AG04450 (cell line): ENCODE results near the gene LRRC71. TPM values are rescaled to one million over a fixed set of nuclear protein-coding genes. Genes with fewer than 3 reads are reported as not detected.

Source experiments
- CTCF ChIA-PET: fragments of 300-600, 350-600 bp; formaldehyde crosslinking; extraction: SDS; loops from one replicate; lab custom pipeline; 2022; ENCODE audit warnings: antibody characterized with exemption, inconsistent platforms; lab: Charles Lee
- POLR2A ChIA-PET: fragments of 350-600 bp; formaldehyde crosslinking; extraction: SDS; loops from one replicate; lab custom pipeline; 2021; ENCODE audit warnings: antibody characterized with exemption, inconsistent platforms; lab: Yijun Ruan, JAX
- DNase-seq: peaks from one replicate; pipeline ENCODE4 v3.0.0-alpha.2; 2011; ENCODE audit warnings: low read depth, low spot score
- H3K27ac ChIP-seq: one replicate; pipeline ENCODE4 v1.5.1; 2012; ENCODE audit warnings: low read depth, low read length, control low read depth
- H3K27me3 ChIP-seq: one replicate; pipeline ENCODE4 v1.6.0; 2012; ENCODE audit warnings: low read length; ENCODE audit not compliant: control insufficient read depth, insufficient read depth
- H3K4me3 ChIP-seq: 2 replicates; pipeline ENCODE4 v1.5.1; 2011; ENCODE audit warnings: mild to moderate bottlenecking, low read depth, low read length, control low read depth
- H3K9me3 ChIP-seq: 2 replicates; pipeline ENCODE4 v1.5.1; 2012; ENCODE audit warnings: low read length; ENCODE audit not compliant: control insufficient read depth, insufficient read depth
- polyA plus RNA-seq: library from polyadenylated mRNA; depleted of rRNA; stranded (reverse); fragments of >200 nt; gene quantifications from 2 replicates; pipeline ENCODE4 v1.2.3, GENCODE V29; 2011
- TF ChIP-seq, protein P1 (sequence below): IDR thresholded peaks from 2 replicates; pipeline ENCODE4 v1.5.1; 2011; ENCODE audit warnings: low read depth, low read length, control low read depth, inconsistent platforms

Gene LRRC71
- polyA plus RNA-seq, 1 experiment: not detected

DNA sequence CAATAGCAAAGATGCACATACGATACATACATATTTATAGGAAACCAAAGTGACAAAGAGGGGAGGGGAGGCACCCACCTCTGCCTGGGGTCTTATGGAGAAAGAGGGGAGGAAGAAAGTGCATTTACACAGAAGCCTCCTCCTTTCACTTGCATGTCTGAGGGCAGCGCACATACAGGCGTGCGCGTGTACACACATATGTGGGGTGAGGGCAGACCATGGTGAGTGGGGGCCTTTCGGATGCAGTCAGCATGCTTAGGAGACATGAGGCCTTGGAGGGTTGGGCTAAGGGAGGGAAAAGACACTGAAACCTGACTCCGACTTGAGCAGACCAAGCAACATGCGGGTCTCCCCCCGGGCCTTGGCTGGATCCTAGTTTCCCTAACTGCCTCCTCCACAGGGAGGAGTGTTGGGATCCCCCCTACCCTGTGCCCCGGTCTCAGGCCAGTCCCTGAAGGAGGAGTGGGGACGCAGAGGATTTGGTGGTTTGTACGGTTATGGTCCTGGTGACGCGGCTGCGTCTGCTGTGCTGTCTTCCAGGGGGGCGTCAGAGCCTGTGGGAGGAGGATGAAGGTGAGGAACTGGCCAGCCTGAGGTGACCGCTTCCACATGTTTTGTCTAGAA lies 15.2 kb downstream of the LRRC71 start:
- no peak overlapping the region for H3K4me3 ChIP-seq
- POLR2A ChIA-PET: no interaction called here
- no peak for DNase-seq
- H3K9me3 ChIP-seq: no peaks in the 10 kb centered on the region
- no peak overlapping the region for H3K27ac ChIP-seq
- CTCF ChIA-PET: interaction anchor here (0.5 to 1.7 kb wide), 4 partner anchors 8 to 246 kb away, joined by 3 to 6 read pairs (median 4); no protein-coding TSS in a partner anchor
- TF ChIP-seq, protein P1, sequence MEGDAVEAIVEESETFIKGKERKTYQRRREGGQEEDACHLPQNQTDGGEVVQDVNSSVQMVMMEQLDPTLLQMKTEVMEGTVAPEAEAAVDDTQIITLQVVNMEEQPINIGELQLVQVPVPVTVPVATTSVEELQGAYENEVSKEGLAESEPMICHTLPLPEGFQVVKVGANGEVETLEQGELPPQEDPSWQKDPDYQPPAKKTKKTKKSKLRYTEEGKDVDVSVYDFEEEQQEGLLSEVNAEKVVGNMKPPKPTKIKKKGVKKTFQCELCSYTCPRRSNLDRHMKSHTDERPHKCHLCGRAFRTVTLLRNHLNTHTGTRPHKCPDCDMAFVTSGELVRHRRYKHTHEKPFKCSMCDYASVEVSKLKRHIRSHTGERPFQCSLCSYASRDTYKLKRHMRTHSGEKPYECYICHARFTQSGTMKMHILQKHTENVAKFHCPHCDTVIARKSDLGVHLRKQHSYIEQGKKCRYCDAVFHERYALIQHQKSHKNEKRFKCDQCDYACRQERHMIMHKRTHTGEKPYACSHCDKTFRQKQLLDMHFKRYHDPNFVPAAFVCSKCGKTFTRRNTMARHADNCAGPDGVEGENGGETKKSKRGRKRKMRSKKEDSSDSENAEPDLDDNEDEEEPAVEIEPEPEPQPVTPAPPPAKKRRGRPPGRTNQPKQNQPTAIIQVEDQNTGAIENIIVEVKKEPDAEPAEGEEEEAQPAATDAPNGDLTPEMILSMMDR: no peak
- no peaks in the 10 kb centered on the region for H3K27me3 ChIP-seq

DNA sequence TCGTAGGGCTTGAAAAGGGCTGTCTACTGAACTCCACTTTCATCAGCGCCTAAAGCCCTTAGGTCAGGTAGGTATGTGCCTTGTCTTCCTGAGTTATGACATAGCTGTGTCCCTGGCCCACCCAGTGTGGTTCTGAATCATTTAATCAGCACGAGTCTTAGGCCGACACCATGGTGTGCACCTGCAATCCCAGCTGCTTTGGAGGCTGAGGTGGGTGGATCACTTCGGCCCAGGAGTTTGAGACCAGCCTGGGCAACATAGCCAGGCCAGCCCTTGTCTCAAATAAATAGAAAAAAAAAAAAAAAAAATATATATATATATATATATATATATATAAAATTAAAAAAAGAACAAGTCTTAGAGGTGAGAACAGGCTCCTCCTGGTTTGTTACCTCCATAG lies 15.8 kb downstream of the LRRC71 start:
- POLR2A ChIA-PET: interaction anchor here (0.6 kb wide), 1 partner anchor 17 kb away, joined by 3 read pairs; no protein-coding TSS in a partner anchor
- TF ChIP-seq, protein P1: no peak
- Histone ChIP-seq H3K4me3 (no peak overlapping the region), H3K9me3 (no peaks in the 10 kb centered on the region), H3K27me3 (no peaks in the 10 kb centered on the region), H3K27ac (no peak overlapping the region)
- DNase-seq: no peak
- CTCF ChIA-PET: interaction anchor here (0.5 to 1.7 kb wide), 4 partner anchors 8 to 247 kb away, joined by 3 to 6 read pairs (median 5); no protein-coding TSS in a partner anchor

DNA sequence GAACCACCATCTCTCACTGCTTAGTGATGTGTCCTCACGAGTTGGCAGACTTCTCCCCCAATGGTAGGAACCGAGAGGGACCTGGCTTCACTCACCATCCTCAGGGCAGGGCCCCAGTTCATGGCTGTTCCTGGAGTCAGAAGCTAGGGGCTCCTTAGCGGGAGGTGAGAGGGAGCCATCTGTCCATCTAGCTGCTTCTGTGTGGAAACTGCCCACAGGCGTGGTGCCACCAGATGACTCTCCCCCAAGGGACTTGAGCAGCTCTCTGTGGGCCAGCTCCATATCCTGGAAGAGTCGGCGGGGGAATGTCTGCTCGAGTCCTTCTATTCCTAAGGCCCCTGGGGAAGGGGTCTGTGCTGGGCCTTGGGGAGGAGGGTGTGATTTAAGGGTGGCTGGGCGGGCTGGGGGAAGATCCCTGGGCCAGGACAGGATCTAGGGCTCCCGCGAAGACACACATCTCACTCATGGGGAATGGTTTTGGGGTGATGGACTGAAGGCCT lies 16.3 kb downstream of the LRRC71 start:
- H3K27me3 ChIP-seq: no peaks in the 10 kb centered on the region
- no peak overlapping the region for H3K4me3 ChIP-seq
- POLR2A ChIA-PET: interaction anchor here (0.6 kb wide), 1 partner anchor 18 kb away, joined by 3 read pairs; no protein-coding TSS in a partner anchor
- CTCF ChIA-PET: interaction anchor here (1.1 to 1.7 kb wide), 2 partner anchors 9 to 17 kb away, joined by 5 read pairs; no protein-coding TSS in a partner anchor
- TF ChIP-seq, protein P1: no peak
- no peaks in the 10 kb centered on the region for H3K9me3 ChIP-seq
- H3K27ac ChIP-seq: no peak overlapping the region
- DNase-seq: no peak

DNA sequence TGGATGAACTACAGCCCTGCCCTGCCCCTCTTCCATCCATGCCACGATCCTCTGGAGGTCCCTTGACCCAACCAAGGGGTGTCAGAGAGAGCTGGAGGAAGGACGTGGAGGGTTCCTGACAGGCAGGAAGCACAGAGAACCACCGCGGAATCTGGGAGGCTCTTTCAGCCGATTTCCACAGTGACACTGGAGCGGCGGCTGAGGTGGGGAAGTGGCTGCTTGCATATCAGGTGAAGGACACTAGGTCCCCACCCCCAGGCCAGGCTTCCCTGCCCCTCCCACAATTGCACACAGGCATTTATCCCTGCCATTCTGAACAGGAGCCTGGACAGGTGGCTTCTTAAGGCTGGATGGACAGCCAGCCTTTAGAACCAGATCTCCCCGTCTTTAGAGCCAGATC lies 17.5 kb downstream of the LRRC71 start:
- Histone ChIP-seq H3K9me3 (no peaks in the 10 kb centered on the region), H3K27ac (no peak overlapping the region), H3K4me3 (no peak overlapping the region), H3K27me3 (no peaks in the 10 kb centered on the region)
- TF ChIP-seq, protein P1: no peak
- ChIA-PET POLR2A (no interaction called here), CTCF (interaction anchor here (0.7 kb wide), 1 partner anchor 16 kb away, joined by 3 read pairs; no protein-coding TSS in a partner anchor)
- no peak for DNase-seq

DNA sequence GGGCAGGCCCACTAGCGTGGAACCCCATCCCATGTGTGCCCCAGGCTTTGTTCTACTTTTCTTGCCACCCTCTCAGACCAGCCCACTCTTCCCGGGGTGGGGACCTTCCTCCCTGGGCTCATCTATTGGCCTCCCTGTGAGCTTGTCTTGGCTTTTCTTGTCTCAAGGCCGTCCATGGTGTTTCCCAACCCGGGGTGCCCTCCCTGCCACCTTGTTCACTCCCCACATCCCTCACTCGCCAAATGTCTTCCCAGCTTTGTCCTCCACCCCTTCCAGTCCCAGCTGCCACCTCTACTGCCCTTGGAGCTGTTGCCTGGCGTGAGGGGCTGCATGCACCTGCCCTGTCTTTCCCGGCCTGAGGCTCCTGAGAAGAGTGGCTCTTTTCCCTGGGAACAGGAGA lies 18.4 kb downstream of the LRRC71 start:
- no peaks in the 10 kb centered on the region for H3K27me3 ChIP-seq
- CTCF ChIA-PET: interaction anchor here (0.7 kb wide), 1 partner anchor 17 kb away, joined by 3 read pairs; no protein-coding TSS in a partner anchor
- H3K27ac ChIP-seq: no peak overlapping the region
- DNase-seq: no peak
- TF ChIP-seq, protein P1: no peak
- POLR2A ChIA-PET: no interaction called here
- no peaks in the 10 kb centered on the region for H3K9me3 ChIP-seq
- H3K4me3 ChIP-seq: no peak overlapping the region
